Activated naive CD4-positive, alpha-beta T cell treated with anti-CD3 and anti-CD28 coated beads for 36 hours (primary cell): Measurements from ENCODE around the gene TCAP. TPM values are rescaled to one million over a fixed set of nuclear protein-coding genes. Genes with fewer than 3 reads are reported as not detected.
A peak's percentile ranks its signal among the peaks of the same experiment; 100 is the strongest.

Experiments used
- CTCF ChIA-PET: fragments of 350-600 bp; sonication (Branson Sonifier 250); formaldehyde crosslinking; loops from one replicate; lab custom pipeline; 2021; ENCODE audit warnings: antibody characterized with exemption; lab: Charles Lee
- DNase-seq: peaks from one replicate; pipeline ENCODE4 v3.0.0-alpha.2; 2020
- H3K27ac Mint-ChIP-seq: one replicate; pipeline ENCODE4 v1.8.0; 2021; ENCODE audit warnings: mild to moderate bottlenecking, mixed read lengths
- H3K27me3 Mint-ChIP-seq: one replicate; pipeline ENCODE4 v1.8.0; 2021; ENCODE audit warnings: low read depth, mixed read lengths
- H3K36me3 Mint-ChIP-seq: one replicate; pipeline ENCODE4 v1.8.0; 2021; ENCODE audit warnings: low read depth, mixed read lengths
- H3K4me1 Mint-ChIP-seq: one replicate; pipeline ENCODE4 v1.8.0; 2021; ENCODE audit warnings: low read depth, mixed read lengths
- H3K4me3 Mint-ChIP-seq: one replicate; pipeline ENCODE4 v1.8.0; 2021; ENCODE audit warnings: mild to moderate bottlenecking, moderate library complexity, mixed read lengths
- H3K9me3 Mint-ChIP-seq: one replicate; pipeline ENCODE4 v1.8.0; 2021; ENCODE audit warnings: mixed read lengths
- intact Hi-C: fragments of 100-400 bp; cut with micrococcal nuclease; formaldehyde crosslinking; loops from one replicate; pipeline ENCODE4 v1.15.1; 2023
- total RNA-seq, 2 experiments: library from RNA; stranded (reverse); gene quantifications; one replicate each; pipeline ENCODE4 v1.2.3, GENCODE V29; 2021

TCAP gene
- total RNA-seq, 2 experiments from 2014 or later, result 0.74 to 1.1 TPM

DNA sequence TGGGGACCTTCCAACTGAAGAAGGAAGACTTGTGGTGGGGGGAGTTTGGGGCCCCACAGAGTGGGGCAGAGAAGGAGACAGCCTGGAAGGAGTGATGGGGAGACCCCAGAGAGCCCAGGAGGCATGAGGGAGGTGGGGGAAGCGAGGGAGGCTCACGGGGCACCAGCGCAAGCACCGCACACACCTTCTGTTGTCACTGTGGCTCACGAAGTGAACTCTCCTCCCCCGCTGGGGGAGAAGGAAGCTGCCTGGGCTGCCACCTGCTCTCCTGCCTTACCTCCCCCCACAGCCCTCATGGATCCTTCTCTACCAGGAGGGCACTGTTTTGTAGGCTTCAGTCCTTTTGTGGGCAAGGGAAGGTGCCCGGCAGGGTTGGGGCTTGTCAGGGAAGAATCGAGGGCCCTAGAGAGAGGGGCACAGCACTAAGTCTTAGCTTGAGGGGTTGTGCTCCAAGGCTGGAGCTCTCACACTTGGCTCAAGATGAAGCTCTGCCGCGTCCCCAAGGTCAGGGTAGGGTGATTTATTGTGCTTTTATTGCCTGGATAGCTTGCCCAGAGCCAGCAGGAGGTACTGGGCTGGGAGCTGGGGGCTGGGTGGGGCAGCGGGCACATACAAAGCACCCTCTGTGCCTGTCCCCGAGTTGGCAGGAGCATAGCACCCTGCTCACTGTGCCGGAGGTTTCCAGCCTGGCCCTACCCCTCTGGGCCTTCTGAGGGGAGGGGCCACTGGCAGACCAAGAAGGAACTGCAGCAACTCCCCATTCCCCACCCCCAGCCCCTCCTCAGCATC, 32.8 kb upstream of the TCAP start:
- H3K27me3 Mint-ChIP-seq, result peaks cover 9% of the 10 kb centered on the region
- H3K27ac Mint-ChIP-seq, result no peak overlapping the region
- intact Hi-C loops, result loop anchor here (10.0 kb wide), 1 partner anchor 472 kb away; the partner anchor contains the start of gene NR1D1
- CTCF ChIA-PET, result interaction anchor here (0.9 to 11.7 kb wide), 5 partner anchors 9 to 40 kb away, joined by 3 to 213 read pairs (median 5); no protein-coding TSS in a partner anchor
- H3K9me3 Mint-ChIP-seq, result no peaks in the 10 kb centered on the region
- H3K36me3 Mint-ChIP-seq, result no peaks in the 10 kb centered on the region
- peaks cover 17% of the 10 kb centered on the region for H3K4me1 Mint-ChIP-seq
- DNase-seq, result no peak
- no peak overlapping the region for H3K4me3 Mint-ChIP-seq

GRCh38 chr17:39633570-39634183, 31.5 kb upstream of the TCAP start:
- Mint-ChIP-seq H3K4me3 (no peak overlapping the region), H3K4me1 (peaks cover 28% of the 10 kb centered on the region), H3K27me3 (peaks cover 2% of the 10 kb centered on the region), H3K27ac (no peak overlapping the region), H3K36me3 (no peaks in the 10 kb centered on the region), H3K9me3 (no peaks in the 10 kb centered on the region)
- CTCF ChIA-PET, result interaction anchor here (0.6 to 11.7 kb wide), 12 partner anchors 8 to 330 kb away, joined by 3 to 213 read pairs (median 5); partner anchors contain the start of gene PNMT
- intact Hi-C loops, result loop anchor here (1.0 to 10.0 kb wide), 3 partner anchors 11 to 471 kb away; partner anchors contain the start of gene NR1D1
- DNase-seq, result no peak

- CTCF ChIA-PET, result interaction anchor here (0.6 to 11.7 kb wide), 15 partner anchors 9 to 273 kb away, joined by 3 to 213 read pairs (median 5); partner anchors contain the start of genes MIEN1 and PNMT
- peaks cover 36% of the 10 kb centered on the region for H3K4me1 Mint-ChIP-seq
Measured at GRCh38 chr17:39634384-39634871, 30.7 kb upstream of the TCAP start.

GRCh38 chr17:39635614-39636176, 29.5 kb upstream of the TCAP start:
- Mint-ChIP-seq H3K36me3 (no peaks in the 10 kb centered on the region), H3K27ac (peak overlapping the region; percentile 93), H3K4me3 (peak overlapping the region; percentile 25), H3K4me1 (peaks cover 46% of the 10 kb centered on the region), H3K27me3 (no peaks in the 10 kb centered on the region), H3K9me3 (no peaks in the 10 kb centered on the region)
- CTCF ChIA-PET, result interaction anchor here (0.9 to 11.7 kb wide), 10 partner anchors 7 to 121 kb away, joined by 3 to 213 read pairs (median 4); partner anchors contain the start of gene MIEN1
- DNase-seq, result no peak
- intact Hi-C loops, result loop anchor here (2.0 to 10.0 kb wide), 4 partner anchors 52 to 469 kb away; partner anchors contain the start of genes LRRC3C, MIEN1, NR1D1 and ORMDL3

More at GRCh38 chr17:39634384-39634871, 30.7 kb upstream of the TCAP start:
- Mint-ChIP-seq H3K36me3 (no peaks in the 10 kb centered on the region), H3K4me3 (no peak overlapping the region), H3K9me3 (no peaks in the 10 kb centered on the region), H3K27me3 (peaks cover 2% of the 10 kb centered on the region), H3K27ac (no peak overlapping the region)
- no peak for DNase-seq
- intact Hi-C loops, result loop anchor here (1.0 to 10.0 kb wide), 3 partner anchors 12 to 470 kb away; partner anchors contain the start of gene NR1D1

- Mint-ChIP-seq H3K9me3 (no peaks in the 10 kb centered on the region), H3K27me3 (no peaks in the 10 kb centered on the region), H3K4me1 (peaks cover 49% of the 10 kb centered on the region), H3K27ac (peak overlapping the region; percentile 93), H3K4me3 (peak overlapping the region; percentile 92), H3K36me3 (no peaks in the 10 kb centered on the region)
- CTCF ChIA-PET, result interaction anchor here (0.6 to 11.7 kb wide), 3 partner anchors 9 to 94 kb away, joined by 3 to 213 read pairs (median 7); partner anchors contain the start of gene MIEN1
- intact Hi-C loops, result loop anchor here (2.0 to 10.0 kb wide), 4 partner anchors 51 to 468 kb away; partner anchors contain the start of genes LRRC3C, MIEN1, NR1D1 and ORMDL3
- no peak for DNase-seq
Measured at GRCh38 chr17:39636587-39636926, 28.6 kb upstream of the TCAP start.

DNA sequence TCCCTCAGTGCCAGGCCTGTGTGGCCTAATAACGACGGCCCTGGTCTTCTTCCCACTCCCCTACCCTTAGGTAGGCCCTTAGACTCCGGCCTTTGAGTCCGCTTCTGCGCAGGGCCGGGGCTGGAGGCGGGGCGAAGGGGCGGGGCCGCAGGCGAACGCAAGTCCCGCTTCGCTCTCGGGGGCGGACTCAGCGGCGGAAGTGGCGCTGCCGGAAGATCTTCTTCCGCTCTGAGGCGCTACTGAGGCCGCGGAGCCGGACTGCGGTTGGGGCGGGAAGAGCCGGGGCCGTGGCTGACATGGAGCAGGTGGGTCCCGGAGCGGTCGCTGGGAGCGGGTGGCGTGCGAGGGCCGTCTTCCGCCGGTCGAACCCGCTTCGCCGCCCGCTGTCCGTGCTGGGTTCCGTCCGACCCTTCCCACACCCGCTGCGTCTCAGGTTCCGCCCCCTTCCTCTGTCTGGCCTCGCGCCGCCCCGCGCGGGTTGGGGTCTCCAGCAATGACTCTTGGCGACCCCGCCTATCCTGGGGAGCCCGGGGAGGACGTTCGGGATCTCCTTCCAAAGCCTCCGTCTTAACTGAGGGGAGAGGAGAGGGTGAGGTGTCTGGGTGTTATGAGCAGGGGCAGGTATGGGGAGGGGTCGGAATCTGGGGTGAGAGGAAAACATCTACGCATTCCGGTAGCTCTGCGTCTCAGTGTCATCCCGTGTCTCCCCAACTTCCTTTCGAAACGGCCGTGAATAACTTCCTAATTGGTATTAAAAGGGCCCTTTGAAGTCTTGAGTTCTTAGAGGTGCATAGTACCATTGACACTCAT, 28.0 kb upstream of the TCAP start, which contains the start of gene STARD3:
STARD3 (plus strand) TSS at position 218 of the 810 bp plus-strand sequence. CDS start 16,388 bp downstream, outside the sequence.
- Mint-ChIP-seq H3K27ac (peak within 1 kb of the TSS; percentile 93), H3K9me3 (no peaks in the 10 kb centered on the region), H3K4me1 (peaks cover 49% of the 10 kb centered on the region), H3K4me3 (peak within 1 kb of the TSS; percentile 92), H3K36me3 (no peaks in the 10 kb centered on the region), H3K27me3 (no peaks in the 10 kb centered on the region)
- DNase-seq, result peak; percentile 94
- CTCF ChIA-PET, result interaction anchor here (0.6 to 11.7 kb wide), 5 partner anchors 9 to 17 kb away, joined by 3 to 213 read pairs (median 5); no protein-coding TSS in a partner anchor
- intact Hi-C loops, result loop anchor here (1.0 to 10.0 kb wide), 5 partner anchors 50 to 468 kb away; partner anchors contain the start of genes LRRC3C, MIEN1, NR1D1 and ORMDL3

- CTCF ChIA-PET, result interaction anchor here (0.9 to 11.7 kb wide), 5 partner anchors 13 to 16 kb away, joined by 3 to 213 read pairs (median 11); no protein-coding TSS in a partner anchor
- peaks cover 57% of the 10 kb centered on the region for H3K4me1 Mint-ChIP-seq
- no peak overlapping the region for H3K27ac Mint-ChIP-seq
- H3K4me3 Mint-ChIP-seq, result peak overlapping the region; percentile 92
- H3K36me3 Mint-ChIP-seq, result no peaks in the 10 kb centered on the region
- H3K9me3 Mint-ChIP-seq, result no peaks in the 10 kb centered on the region
- no peaks in the 10 kb centered on the region for H3K27me3 Mint-ChIP-seq
- intact Hi-C loops, result loop anchor here (5.0 to 10.0 kb wide), 3 partner anchors 49 to 466 kb away; partner anchors contain the start of genes MIEN1, NR1D1 and PGAP3
- no peak for DNase-seq
Measured at GRCh38 chr17:39638317-39638716, 26.8 kb upstream of the TCAP start.

DNA sequence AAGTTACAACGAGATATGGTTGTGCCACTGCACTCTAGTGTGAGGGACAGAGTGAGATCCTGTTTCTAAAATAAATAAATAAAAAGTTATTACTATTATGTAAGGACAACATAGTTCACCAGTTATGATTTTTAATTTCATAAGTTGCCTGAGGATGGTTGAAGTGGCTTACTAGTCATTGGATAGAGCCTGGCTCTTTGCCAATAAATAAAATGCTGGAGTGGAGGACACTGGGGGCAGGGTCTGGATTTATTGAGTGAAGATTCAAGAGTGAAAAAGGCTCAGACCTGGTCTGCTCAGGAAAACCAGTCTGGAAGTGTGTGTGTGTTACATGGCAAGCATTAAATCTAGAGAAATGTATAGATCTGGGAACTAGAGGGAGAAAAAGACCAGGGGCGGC, 26.1 kb upstream of the TCAP start:
- no peak overlapping the region for H3K4me3 Mint-ChIP-seq
- intact Hi-C loops, result loop anchor here (5.0 to 10.0 kb wide), 3 partner anchors 48 to 466 kb away; partner anchors contain the start of genes MIEN1, NR1D1 and PGAP3
- peaks cover 64% of the 10 kb centered on the region for H3K4me1 Mint-ChIP-seq
- CTCF ChIA-PET, result interaction anchor here (0.5 to 11.7 kb wide), 3 partner anchors 15 to 51 kb away, joined by 3 to 213 read pairs (median 44); no protein-coding TSS in a partner anchor
- no peaks in the 10 kb centered on the region for H3K9me3 Mint-ChIP-seq
- no peaks in the 10 kb centered on the region for H3K27me3 Mint-ChIP-seq
- no peaks in the 10 kb centered on the region for H3K36me3 Mint-ChIP-seq
- no peak for DNase-seq
- no peak overlapping the region for H3K27ac Mint-ChIP-seq

DNA sequence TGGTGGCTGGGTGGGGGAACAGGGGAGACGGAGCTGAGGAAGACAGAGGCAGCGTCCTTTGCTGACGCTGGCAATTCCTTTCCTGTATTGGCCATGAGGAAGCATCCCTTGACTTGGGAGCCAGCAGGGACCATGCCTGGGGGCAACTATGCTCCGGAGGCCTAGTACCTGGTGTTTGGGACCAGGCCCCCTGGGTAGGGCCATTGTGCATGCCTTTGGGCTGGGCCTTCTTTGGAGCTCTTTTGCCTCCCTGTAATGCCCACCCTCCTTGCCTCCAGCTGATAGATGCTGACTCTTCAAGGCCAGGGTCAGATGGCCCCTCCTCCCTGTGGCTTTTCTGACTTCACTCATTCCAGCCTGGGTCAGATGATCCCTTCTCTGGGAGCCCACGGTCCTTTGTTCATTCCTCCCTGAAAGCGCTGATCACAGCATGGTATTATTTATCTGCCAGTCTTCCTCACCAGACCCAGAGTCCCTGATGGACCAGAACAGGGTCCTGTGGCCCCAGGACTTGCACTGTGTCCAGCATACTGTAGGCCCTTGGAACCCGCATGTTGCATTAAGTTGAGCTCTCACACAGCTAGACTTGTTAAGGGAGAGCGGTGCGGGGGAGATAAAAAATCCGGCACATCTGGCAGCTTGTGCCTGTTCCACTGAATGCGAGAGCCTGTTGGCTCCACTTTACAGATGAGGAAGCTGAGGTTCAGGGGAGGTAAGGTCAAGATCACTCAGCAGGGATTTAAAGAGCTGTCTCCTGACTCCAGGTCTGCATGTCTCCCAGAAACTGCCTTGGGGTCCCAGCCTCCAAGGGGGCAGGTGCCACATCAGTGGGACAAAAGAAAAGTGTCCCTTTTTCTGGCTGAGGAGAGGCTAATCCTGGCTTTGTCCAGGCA, 25.3 kb upstream of the TCAP start:
- Mint-ChIP-seq H3K27ac (peak overlapping the region; percentile 61), H3K27me3 (no peaks in the 10 kb centered on the region), H3K9me3 (no peaks in the 10 kb centered on the region), H3K4me1 (peaks cover 67% of the 10 kb centered on the region), H3K4me3 (no peak overlapping the region), H3K36me3 (no peaks in the 10 kb centered on the region)
- no peak for DNase-seq
- intact Hi-C loops, result loop anchor here (5.0 to 10.0 kb wide), 3 partner anchors 47 to 465 kb away; partner anchors contain the start of genes MIEN1, NR1D1 and PGAP3
- CTCF ChIA-PET, result interaction anchor here (0.5 to 11.7 kb wide), 3 partner anchors 14 to 50 kb away, joined by 3 to 213 read pairs (median 44); no protein-coding TSS in a partner anchor

DNA sequence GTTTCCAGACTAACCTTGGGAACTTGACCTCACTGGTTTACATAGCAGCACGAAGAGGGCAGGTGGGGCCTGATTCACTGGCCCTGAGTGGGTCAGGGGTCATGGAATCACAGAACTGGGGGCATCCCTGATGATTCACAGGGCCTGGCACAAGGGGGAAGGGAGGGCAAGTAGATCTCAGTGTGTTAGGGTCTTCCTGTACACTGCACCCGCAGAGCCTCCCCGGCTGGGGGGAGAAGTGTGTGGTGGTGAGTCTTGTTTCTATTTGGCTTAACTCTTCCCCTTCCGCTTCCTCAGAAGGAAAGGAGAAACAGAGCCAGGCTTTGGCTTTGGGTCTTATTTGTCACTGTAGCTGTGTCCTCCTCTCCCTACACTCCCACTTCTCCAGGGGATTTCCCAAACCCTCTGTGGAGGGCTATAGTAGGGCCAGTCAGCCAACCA, 24.5 kb upstream of the TCAP start:
- CTCF ChIA-PET, result interaction anchor here (0.8 to 11.7 kb wide), 3 partner anchors 13 to 25 kb away, joined by 5 to 213 read pairs (median 44); partner anchors contain the start of gene TCAP
- Mint-ChIP-seq H3K9me3 (no peaks in the 10 kb centered on the region), H3K4me1 (peaks cover 74% of the 10 kb centered on the region), H3K36me3 (no peaks in the 10 kb centered on the region), H3K4me3 (no peak overlapping the region), H3K27ac (no peak overlapping the region), H3K27me3 (no peaks in the 10 kb centered on the region)
- intact Hi-C loops, result no loop called here
- no peak for DNase-seq
